ENCODE data around the gene COG8.
A peak's percentile ranks its signal among the peaks of the same experiment; 100 is the strongest.
"Not testable (repeated sequence)": the region's sequence is repeated elsewhere in the genome, so short reads cannot be mapped to it uniquely, and the experiment has no call there.

Gene COG8

DNA sequence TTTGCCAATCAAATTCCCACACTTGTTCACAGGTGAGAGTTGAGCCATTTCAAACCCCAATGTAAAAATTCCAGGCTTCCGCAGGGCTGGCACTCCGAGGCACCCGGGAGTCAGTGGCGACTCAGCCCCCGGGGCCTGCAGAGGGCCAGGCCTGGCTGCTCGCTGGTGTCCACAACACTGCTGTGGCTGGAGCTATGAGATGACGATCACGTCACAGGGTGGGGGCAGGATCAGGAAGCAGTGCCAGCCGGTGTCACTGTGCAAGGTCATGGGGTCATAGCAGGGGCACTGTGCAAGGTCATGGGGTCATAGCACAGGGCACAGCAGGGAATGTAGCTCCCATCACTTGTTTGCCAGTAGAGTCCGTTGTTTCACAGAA lies 20.5 kb downstream of the COG8 start:
- no peak for DNase-seq (ENCODE audit: low spot score)

DNA sequence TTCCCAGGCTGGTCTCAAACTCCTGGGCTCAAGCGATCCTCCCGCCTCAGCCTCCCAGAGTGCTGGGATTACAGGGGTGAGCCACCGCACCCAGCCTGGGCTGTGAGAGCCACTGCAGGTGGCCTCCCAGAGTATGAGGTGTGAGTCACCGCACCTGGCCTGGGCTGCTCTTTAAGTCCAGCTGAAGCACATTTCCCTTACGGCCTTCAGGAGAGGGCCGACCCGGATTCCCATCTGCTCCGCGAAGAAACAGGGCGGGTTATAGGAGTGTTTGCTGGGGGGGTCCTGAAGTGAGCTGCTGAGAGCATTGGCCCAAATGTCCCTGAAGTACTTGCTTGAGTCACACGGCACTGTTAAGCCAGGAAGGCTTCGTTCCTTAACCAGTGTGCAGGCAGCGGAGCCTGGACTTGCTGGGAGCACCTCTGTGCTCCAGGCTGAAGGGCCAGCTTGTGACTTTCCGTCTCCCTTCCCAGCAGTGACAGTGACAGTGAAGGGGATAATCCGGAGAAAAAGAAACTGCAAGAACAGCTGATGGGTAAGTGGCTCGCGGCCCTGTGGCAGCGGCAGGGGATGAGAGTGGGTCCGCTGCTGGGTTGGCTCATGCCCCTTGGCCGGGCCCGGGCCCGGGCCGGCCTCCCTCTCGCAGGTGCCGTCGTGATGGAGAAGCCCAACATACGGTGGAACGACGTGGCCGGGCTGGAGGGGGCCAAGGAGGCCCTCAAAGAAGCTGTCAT lies 21.0 kb downstream of the COG8 start:
- DNase-seq (ENCODE audit: low spot score), result no peak

- no peak for DNase-seq (ENCODE audit: low spot score)
Measured at GRCh38 chr16:69316595-69317034, 22.7 kb downstream of the COG8 start.

DNA sequence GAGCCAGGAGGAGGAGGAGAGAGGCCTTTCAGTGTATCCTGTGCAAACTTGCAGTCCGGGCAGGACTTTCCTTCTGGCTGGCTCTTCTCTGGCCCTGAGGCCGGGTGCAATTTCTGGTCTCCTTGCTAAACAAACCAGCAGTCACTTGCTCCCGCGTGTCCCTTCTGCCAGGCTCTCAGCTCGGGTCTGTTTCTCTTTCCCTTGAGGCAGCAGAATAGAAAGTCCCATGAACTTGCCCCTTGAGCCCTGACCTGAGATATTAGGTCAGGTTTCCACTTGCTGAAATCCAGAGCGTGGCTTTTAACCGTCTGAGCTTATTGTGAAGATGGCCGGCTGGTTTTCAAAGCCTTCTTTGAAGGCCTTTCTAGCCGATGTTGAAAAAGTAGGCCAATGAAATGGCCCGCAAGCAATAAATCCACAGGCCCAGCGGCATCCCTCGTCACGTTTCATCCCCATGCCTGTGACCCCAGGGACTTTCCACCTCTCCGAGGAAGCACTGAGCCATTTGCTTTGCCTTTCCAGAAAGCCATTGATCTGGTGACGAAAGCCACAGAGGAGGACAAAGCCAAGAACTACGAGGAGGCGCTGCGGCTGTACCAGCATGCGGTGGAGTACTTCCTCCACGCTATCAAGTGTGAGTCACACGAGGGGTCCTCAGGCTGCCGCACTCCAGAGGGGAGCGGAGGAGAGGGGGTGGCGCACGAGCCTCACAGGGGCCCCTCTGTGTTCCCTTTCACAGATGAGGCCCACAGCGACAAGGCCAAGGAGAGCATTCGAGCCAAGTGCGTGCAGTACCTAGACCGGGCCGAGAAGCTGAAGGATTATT lies 23.7 kb downstream of the COG8 start:
- DNase-seq (ENCODE audit: low spot score), result no peak

DNA sequence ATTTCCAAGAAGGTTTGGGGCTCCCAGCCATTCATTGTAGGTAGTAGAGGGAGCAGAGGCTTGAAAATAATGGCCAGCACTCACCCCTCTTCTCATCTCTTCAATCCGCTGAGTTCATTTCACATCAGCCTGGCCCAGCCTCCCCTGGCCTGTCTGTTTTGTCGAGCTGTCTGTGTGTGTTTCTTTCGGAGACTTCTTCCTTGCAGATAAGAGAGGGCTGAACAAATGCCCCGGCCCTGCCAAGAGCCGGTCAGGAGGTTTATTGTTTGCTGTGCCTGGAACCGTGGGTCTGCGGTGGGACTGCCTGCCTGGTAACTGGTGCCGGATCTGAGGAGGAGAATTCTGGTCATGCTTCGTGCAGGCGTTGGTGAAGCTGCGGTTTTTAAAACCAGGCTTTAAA lies 24.8 kb downstream of the COG8 start:
- no peak for DNase-seq (ENCODE audit: low spot score)

GRCh38 chr16:69313469-69313868 lies 25.9 kb downstream of the COG8 start:
- DNase-seq (ENCODE audit: low spot score), result no peak

- DNase-seq (ENCODE audit: low spot score), result peak; percentile 68
Measured at GRCh38 chr16:69311533-69312387, 27.6 kb downstream of the COG8 start.

DNA sequence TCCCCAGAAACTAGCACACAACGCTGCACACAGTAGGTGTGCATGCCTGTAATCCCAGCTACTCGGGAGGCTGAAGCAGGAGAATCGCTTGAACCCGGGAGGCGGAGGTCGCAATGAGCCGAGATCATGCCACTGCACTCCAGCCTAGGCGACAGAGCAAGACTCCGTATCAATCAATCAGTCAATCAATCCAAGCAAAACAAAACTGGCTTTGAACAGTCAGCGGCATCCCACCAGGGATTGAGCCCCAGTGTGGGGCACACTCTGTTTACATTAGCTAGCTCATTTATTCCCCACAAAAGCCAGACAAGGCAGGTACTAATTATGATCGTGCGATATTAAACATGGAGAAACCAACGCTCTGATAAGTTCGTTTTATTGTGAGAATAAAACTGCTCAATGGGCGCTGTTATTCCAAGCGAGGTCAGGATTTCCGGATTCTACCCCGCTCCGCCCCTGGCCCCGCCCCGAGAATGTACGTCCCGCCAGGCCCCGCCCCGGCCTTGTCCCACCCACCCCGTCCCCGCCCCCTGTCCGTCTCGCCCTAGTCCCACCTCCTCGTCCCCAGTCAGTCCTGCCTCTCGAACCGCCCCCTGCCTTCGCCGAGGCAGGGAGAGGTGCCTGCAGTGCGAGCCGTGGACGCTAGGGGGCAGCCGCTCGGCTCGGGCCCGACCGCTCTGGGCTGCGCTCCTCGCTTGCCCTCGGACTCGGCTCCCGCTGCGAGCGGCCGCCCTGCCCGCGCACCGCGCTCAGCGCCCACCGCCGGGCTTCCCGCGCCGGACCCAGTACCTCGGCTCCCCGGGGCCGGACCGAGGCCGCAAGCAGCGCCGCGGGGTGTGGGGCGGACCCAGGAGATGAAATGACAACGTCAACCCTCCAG lies 28.5 kb downstream of the COG8 start, which contains the start of gene VPS4A:
VPS4A (plus strand) TSS at position 698 of the 880 bp plus-strand sequence; CDS start at position 860, 162 bp downstream.
- peak; percentile 98 for DNase-seq (ENCODE audit: low spot score)

GRCh38 chr16:69309316-69309715 lies 30.0 kb downstream of the COG8 start:
- DNase-seq (ENCODE audit: low spot score), result no peak

GRCh38 chr16:69307856-69308255 lies 31.5 kb downstream of the COG8 start:
- no peak for DNase-seq (ENCODE audit: low spot score)

- DNase-seq (ENCODE audit: low spot score), result no peak
Measured at GRCh38 chr16:69307091-69307490, 32.3 kb downstream of the COG8 start.

DNA sequence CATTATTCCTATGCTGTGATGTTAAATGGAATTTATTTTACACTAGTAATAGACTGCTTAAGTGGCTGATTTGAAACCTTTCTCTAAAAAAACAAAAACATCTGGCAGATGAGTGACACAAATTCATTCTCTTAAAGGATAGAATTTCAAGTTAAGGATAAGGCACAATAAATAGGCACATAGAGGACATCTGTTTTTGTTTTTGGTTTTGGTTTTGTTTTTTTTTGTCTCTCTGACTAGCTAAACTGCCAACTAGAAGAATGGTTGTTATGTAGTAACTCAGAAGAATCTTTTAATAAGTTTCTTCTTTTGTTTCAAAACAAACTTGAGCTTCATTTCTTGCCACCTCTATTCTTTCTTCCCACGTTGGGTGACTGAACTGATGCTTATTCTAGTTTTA lies 33.3 kb downstream of the COG8 start:
- DNase-seq (ENCODE audit: low spot score), result no peak

- no peak for DNase-seq (ENCODE audit: low spot score)
Measured at GRCh38 chr16:69302301-69302700, 37.1 kb downstream of the COG8 start.

- no peak for DNase-seq (ENCODE audit: low spot score)
Measured at GRCh38 chr16:69301861-69302260, 37.5 kb downstream of the COG8 start.

DNA sequence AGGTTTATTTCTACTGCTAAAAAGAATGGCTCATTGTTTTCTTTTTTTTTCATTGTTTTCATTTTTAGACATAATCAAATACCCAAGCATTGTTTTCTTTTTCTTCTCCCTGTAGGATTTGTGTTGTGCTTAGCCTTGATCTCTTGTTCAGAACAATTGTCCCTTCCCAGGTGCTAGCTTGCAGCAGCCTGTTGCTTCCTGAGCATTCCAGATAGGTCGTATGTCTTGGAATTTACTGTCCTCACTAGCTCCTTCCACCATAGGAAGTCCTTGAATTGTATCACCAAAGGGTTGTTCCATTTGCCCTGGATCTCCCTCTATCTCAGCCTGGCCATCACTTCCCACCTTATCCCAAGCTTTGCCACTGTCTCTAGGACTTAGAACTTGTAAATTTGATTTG lies 38.2 kb downstream of the COG8 start:
- no peak for DNase-seq (ENCODE audit: low spot score)

GRCh38 chr16:69298261-69298660 lies 41.1 kb downstream of the COG8 start:
- no peak for DNase-seq (ENCODE audit: low spot score)

DNA sequence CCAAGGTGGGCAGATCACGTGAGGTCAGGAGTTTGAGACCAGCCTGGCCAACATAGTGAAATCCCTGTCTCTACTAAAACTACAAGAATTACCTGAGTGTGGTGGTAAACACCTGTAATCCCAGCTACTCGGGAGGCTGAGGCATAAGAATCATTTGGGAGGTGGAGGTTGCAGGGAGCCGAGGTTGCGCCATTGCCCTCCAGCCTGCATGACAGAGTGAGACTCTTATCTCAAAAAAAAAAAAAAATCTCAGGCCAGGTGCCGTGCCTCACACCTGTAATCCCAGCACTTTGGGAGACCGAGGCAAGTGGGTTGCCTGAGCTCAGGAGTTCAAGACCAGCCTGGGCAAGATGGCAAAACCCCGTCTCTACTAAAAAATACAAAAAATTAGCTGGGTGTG lies 42.6 kb downstream of the COG8 start:
- not testable (repeated sequence) for DNase-seq (ENCODE audit: low spot score)

GRCh38 chr16:69294051-69294450 lies 45.3 kb downstream of the COG8 start:
- DNase-seq (ENCODE audit: low spot score), result no peak

DNA sequence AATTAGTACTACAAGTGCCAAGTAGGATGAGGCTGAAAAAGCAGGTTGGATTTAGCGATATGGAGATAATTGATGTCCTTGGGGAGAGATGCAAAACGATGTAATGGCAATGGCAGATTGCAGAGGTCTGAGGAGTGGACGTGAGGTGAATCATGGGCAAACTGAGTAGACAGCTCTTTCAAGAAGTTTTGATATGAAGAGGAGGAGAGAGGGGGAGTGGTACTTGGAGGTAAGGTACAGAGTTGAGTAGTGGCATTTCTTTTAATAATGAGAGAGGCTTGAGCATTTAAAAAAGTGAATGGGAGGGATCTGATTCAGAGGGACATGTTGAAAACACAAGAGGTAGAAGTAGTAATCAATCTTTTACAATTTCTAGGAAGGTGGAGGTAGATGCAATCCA lies 46.0 kb downstream of the COG8 start:
- DNase-seq (ENCODE audit: low spot score), result no peak

- DNase-seq (ENCODE audit: low spot score), result not testable (repeated sequence)
Measured at GRCh38 chr16:69291657-69292056, 47.7 kb downstream of the COG8 start.

GRCh38 chr16:69286941-69287713 lies 52.2 kb downstream of the COG8 start:
- no peak for DNase-seq (ENCODE audit: low spot score)
